Fibroblast of skin of left quadriceps (primary cell): ENCODE results near the gene MT1HL1.

ENCODE experiments used
- DNase-seq, 2 experiments: peaks; one replicate each; pipeline ENCODE4 v3.0.0-alpha.2; 2013; ENCODE audit warnings: low read depth in 2 of 2

The MT1HL1 gene

DNA sequence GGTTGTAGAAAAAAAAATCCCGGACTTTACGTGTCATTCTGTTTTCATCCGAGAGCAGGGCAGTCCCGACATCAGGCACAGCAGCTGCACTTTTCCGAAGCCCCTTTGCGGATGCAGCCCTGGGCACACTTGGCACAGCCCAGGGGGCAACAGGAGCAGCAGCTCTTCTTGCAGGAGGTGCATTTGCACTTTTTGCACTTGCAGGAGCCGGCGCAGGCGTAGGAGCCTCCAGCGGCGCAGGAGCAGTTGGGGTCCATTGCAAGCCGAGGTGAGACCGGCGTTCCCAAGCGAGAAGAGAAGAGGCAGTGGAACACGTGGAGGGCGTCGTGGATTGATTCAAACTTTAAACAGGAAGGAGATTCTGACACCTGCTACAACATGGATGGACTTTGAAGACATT is at the start of gene MT1HL1:
Gene MT1HL1 (minus strand): TSS at position 326 of the 400 bp plus-strand sequence. CDS start 69 bp downstream, at position 257.
- no peak for DNase-seq

- DNase-seq, result no peak
Measured at GRCh38 chr1:237050915-237051314, 46.7 kb upstream of the MT1HL1 start.

DNA sequence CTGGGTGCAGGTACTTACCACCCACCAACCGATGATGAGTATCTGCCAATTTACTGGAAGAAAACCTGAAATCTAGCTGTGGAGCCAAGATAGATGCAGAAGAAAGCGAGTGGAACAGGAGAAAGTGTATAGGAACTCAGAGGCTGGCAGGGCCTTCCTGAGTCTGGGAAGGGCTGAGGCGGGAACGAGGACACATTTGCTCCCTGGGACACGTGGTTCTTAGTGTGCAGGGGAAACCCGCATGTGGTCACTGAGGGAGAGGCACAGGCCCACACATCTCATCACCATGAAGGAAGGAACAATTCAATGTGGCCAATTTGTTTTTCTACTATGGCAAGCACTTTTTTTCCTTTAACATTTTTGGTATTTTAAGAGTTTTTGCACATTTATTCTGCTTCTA is 45.9 kb upstream of the MT1HL1 start:
- DNase-seq, result no peak

GRCh38 chr1:237048803-237049202 is 44.6 kb upstream of the MT1HL1 start:
- DNase-seq, result no peak

DNA sequence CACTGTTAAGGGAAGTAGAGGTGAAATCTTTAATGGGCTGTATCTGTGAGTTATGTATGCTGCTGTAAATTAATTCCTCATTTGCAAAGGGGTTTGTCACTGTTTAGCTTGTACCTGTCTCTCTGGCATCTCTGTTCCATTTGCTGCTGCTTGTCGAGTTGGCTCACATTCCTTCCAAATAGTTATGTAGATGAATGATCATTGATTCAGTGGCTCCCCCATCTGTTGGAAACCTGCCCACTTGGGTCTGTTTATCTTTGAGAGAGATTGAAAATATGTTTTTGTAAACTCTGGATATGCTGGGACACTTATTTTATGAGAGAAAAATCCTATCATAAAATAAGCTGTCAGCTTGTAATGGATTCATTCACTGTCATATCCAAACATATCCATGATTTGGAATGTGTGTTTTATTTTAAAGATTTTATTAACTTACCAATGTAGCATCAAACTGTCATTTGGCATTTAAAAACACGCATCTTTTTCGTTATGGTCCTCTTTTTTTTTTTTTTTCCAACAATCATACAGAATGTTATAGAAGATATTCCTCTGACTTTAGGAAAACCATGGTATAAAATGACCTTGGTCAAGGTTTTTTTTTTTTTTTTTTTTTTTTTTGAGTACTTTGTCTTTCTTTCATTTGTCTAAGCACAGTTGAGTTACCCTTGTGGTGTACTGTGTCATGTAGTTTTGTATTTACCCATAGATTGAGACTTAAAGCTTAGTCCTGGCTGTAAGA is 41.2 kb upstream of the MT1HL1 start:
- no peak for DNase-seq

GRCh38 chr1:237043846-237044636 is 39.8 kb upstream of the MT1HL1 start:
- no peak for DNase-seq

GRCh38 chr1:237042892-237043576 is 38.8 kb upstream of the MT1HL1 start:
- DNase-seq, result no peak

- no peak for DNase-seq
Measured at GRCh38 chr1:237042526-237042891, 38.3 kb upstream of the MT1HL1 start.

DNA sequence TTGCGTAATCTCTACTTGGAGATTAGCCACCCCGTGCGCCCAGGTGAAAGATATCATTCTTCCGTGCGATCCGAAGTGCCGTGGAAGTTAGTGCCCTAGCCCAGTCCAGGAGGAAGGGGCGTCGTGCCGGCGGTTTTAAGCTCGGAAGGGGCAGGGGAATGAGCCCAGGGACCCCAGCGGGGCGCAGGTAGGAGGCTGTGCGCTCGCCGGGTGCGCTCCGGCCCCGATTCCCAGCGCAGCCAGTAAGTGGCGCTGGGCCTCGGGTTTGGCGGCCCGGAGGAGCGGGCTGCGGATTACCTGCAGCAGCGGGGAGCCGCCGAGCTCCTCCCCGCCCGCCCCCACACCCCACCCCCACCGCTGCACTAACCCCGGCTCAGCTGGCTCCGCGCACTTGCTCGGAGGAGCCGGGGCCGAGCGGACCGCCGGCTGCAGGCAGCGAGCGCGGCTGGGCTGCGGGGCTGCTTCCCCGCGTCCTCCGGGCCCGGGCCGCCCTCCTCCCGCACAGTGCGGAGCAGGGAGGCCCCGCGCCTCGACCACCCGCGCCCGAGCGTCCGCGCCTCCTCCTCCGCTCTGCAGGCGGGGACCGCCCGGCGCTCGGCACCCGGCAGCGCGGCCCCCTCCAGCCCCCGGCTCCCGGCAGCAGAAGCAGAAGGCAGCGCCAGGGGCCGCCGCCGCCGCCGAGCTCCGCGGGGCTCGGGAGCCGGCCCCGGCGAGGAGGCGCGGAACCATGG is 37.7 kb upstream of the MT1HL1 start, which contains the start of gene RYR2:
Gene RYR2 (plus strand): TSS at position 390 of the 731 bp plus-strand sequence. CDS start 338 bp downstream, at position 728.
- no peak for DNase-seq

- DNase-seq, result no peak
Measured at GRCh38 chr1:237041461-237041794, 37.2 kb upstream of the MT1HL1 start.

- no peak for DNase-seq
Measured at GRCh38 chr1:237040823-237041222, 36.6 kb upstream of the MT1HL1 start.

GRCh38 chr1:237038211-237038610 is 34.0 kb upstream of the MT1HL1 start:
- DNase-seq, result no peak

DNA sequence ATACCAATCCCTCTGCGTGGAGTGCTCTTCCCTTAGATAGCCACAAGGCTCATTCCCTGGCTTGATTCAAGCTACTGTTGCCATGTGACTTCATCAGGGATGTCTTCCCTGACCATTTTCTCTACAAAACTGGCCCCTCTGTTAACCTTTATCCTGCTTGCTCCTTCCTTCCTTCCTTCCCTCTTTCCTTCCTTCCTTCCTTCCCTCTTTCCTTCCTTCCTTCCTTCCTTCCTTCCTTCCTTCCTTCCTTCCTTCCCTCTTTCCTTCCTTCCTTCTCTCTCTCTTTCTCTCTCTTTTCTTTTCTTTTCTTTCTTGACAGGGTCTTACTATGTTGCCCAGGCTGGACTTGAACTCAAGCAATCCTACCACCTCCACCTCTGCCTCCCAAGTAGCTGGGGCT is 31.5 kb upstream of the MT1HL1 start:
- DNase-seq, result no peak

GRCh38 chr1:237033804-237034203 is 29.6 kb upstream of the MT1HL1 start:
- no peak for DNase-seq

- no peak for DNase-seq
Measured at GRCh38 chr1:237033061-237033460, 28.8 kb upstream of the MT1HL1 start.

DNA sequence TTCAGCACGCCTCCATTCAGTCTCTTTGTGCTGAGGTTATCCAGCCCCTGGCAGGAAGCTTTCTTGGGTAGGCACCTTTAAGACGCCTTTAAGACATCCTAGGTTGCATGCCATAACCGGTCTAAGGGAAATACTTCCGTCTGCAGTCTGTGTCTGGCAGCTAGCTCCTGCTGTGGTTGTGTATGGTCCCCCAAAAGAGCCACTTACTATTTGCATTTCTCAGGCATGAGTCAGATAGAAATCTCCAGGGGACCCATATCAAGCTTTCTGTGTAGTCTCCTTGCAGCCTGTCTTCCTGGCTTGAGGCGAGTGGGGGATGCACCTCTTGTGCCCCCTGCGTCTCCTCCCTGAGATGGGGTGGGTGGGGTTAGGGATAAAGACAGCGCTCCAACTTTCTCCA is 27.8 kb upstream of the MT1HL1 start:
- no peak for DNase-seq

GRCh38 chr1:237031480-237031879 is 27.2 kb upstream of the MT1HL1 start:
- DNase-seq, result no peak

DNA sequence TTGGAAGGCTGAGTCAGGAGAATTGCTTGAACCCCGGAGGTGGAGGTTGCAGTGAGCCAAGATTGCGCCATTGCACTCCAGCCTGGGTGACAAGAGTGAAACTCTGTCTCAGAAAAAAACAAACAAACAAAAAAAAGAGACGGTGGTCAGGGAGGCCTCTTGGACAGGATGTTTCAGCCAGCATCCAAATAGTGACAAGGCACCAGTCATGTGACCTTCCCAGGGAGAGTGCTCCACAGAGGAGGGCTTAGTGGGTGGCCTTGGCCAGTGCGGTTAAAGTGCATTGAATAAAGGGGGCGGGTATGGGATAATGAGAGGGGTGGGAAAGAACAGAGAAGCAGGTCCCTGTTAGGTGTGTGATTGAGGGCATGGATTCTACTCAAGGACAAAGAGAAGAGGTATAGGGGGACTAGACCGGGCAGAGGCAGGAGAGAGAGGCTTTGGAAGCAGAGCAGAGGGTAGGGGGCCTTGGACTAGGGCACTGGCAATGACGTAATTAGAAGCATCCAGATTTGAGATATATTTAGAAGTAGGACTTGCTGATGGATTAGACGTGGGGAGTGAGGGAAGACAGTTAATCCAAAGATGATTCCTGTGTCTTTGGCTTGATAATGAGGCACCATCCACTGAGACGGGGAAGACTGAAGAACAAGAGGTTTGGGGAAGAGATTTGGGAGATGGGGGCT is 25.8 kb upstream of the MT1HL1 start:
- no peak for DNase-seq

- DNase-seq, result no peak
Measured at GRCh38 chr1:237029240-237029639, 25.0 kb upstream of the MT1HL1 start.

DNA sequence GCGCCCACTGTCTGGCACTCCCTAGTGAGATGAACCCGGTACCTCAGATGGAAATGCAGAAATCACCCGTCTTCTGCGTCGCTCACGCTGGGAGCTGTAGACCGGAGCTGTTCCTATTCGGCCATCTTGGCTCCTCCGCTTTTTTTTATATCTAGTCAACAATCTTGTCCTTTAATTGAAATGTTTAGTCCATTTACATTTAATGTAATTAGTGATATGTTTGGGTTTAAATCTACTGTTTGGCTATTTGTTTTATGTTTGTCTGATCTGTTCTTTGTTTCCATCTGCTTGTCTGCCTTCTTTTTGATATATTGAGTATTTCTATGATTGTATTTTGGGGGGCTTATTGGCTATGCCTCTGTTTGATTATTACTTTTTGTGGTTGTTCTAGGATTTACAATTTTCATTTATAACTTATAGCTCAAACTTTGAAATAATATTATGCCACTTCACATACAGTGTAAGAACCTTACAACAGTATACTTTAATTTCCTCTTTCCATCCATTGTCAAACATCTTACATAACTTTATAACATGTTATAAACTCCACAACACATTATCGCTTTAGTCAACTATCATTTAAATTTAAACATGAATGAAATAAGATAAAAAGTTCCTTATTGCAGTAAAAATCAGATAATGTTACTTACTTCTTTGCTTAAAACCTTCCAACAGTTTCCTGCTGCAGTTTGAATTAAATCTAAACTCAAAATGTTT is 21.3 kb upstream of the MT1HL1 start:
- DNase-seq, result no peak

GRCh38 chr1:237018896-237019295 is 14.7 kb upstream of the MT1HL1 start:
- no peak for DNase-seq
